CD14-positive monocyte (primary cell): ENCODE measurements around the gene FSCN2. TPM values are rescaled to one million over a fixed set of nuclear protein-coding genes. Genes with fewer than 3 reads are reported as not detected.

Experiments used
- DNase-seq, 3 donors: peaks; one replicate each; pipeline ENCODE4 v3.0.0-alpha.2; 2011 to 2022
- H2AFZ ChIP-seq: 2 replicates; pipeline ENCODE4 v1.6.0; 2012; ENCODE audit warnings: mild to moderate bottlenecking, low read depth, low read length, inconsistent platforms; ENCODE audit not compliant: insufficient read depth, poor library complexity, severe bottlenecking
- H3K27ac ChIP-seq, 2 donors: 1 replicate in 1 of 2; 2 replicates in 1 of 2; pipeline ENCODE4 v1.5.1; 2012 to 2013; ENCODE audit warnings: low read length in 2 of 2, control low read depth in 1 of 2, inconsistent platforms in 1 of 2, low read depth in 1 of 2, mild to moderate bottlenecking in 1 of 2
- H3K27me3 ChIP-seq, 2 donors: one replicate each; pipeline versions ENCODE4 v1.6.0 to v1.6.1; 2011 to 2013; ENCODE audit warnings: low read length in 2 of 2; ENCODE audit not compliant: control insufficient read depth in 2 of 2, insufficient read depth in 2 of 2
- H3K36me3 ChIP-seq, 2 donors: replicated peaks in 1 of 2; 1 replicate in 1 of 2; 2 replicates in 1 of 2; pipeline versions ENCODE4 v1.5.1 to v1.6.1; 2012 to 2013; ENCODE audit warnings: low read length in 2 of 2, control low read depth in 1 of 2, inconsistent platforms in 1 of 2, mild to moderate bottlenecking in 1 of 2; ENCODE audit not compliant: insufficient read depth in 2 of 2, control insufficient read depth in 1 of 2
- H3K4me1 ChIP-seq, 2 donors: 1 replicate in 1 of 2; 2 replicates in 1 of 2; pipeline versions ENCODE4 v1.5.1 to v1.6.1; 2012 to 2013; ENCODE audit warnings: low read length in 2 of 2, control low read depth in 1 of 2, inconsistent platforms in 1 of 2, mild to moderate bottlenecking in 1 of 2, moderate library complexity in 1 of 2; ENCODE audit not compliant: insufficient read depth in 2 of 2, control insufficient read depth in 1 of 2
- H3K4me2 ChIP-seq: replicated peaks from 2 replicates; pipeline ENCODE3; 2012; ENCODE audit warnings: low read length, moderate library complexity, mild to moderate bottlenecking; ENCODE audit not compliant: poor library complexity, severe bottlenecking; ENCODE audit errors: extremely low read depth
- H3K4me3 ChIP-seq, 3 experiments: fragments of 200-600 bp in 1 of 3; sonication (generic) in 1 of 3; replicated peaks in 1 of 3; 1 replicate in 2 of 3; 2 replicates in 1 of 3; pipeline ENCODE4 v1.5.1; 2011 to 2013; ENCODE audit warnings: low read length in 3 of 3, mild to moderate bottlenecking in 3 of 3, control low read depth in 2 of 3, low read depth in 2 of 3, inconsistent platforms in 1 of 3, moderate library complexity in 1 of 3
- H3K79me2 ChIP-seq: 2 replicates; pipeline ENCODE4 v1.6.0; 2012; ENCODE audit warnings: mild to moderate bottlenecking, control low read depth, inconsistent platforms, low read length, moderate library complexity; ENCODE audit not compliant: insufficient read depth
- H3K9ac ChIP-seq: 2 replicates; pipeline ENCODE4 v1.6.0; 2017; ENCODE audit warnings: low read length, mild to moderate bottlenecking; ENCODE audit not compliant: insufficient read depth, poor library complexity, severe bottlenecking
- H3K9me3 ChIP-seq, 2 donors: replicated peaks in 1 of 2; 1 replicate in 1 of 2; 2 replicates in 1 of 2; pipeline versions ENCODE4 v1.5.1 to v1.6.1; 2012 to 2013; ENCODE audit warnings: low read length in 2 of 2, control low read depth in 1 of 2; ENCODE audit not compliant: control insufficient read depth in 1 of 2, insufficient read depth in 1 of 2
- H4K20me1 ChIP-seq: 2 replicates; pipeline ENCODE4 v1.6.0; 2012; ENCODE audit warnings: mild to moderate bottlenecking, low read length, control low read depth, moderate library complexity; ENCODE audit not compliant: insufficient read depth
- H3K27ac Mint-ChIP-seq, 7 donors: one replicate each; pipeline ENCODE4 v1.8.0; 2020; ENCODE audit warnings: mild to moderate bottlenecking in 7 of 7, mixed read lengths in 7 of 7, moderate library complexity in 6 of 7, inconsistent platforms in 2 of 7
- H3K27me3 Mint-ChIP-seq, 3 donors: one replicate each; pipeline ENCODE4 v1.8.0; 2021 to 2022; ENCODE audit warnings: low read depth in 3 of 3, mild to moderate bottlenecking in 3 of 3, mixed read lengths in 3 of 3, moderate library complexity in 3 of 3, inconsistent platforms in 1 of 3
- H3K36me3 Mint-ChIP-seq, 2 donors: one replicate each; pipeline ENCODE4 v1.8.0; 2020; ENCODE audit warnings: mixed read lengths in 2 of 2, inconsistent platforms in 1 of 2, mild to moderate bottlenecking in 1 of 2
- H3K4me1 Mint-ChIP-seq: one replicate; pipeline ENCODE4 v1.8.0; 2020; ENCODE audit warnings: mild to moderate bottlenecking, mixed read lengths
- H3K4me3 Mint-ChIP-seq, 2 donors: one replicate each; pipeline ENCODE4 v1.8.0; 2020; ENCODE audit warnings: mild to moderate bottlenecking in 2 of 2, mixed read lengths in 2 of 2, moderate library complexity in 1 of 2
- H3K9me3 Mint-ChIP-seq, 7 donors: one replicate each; pipeline ENCODE4 v1.8.0; 2020 to 2022; ENCODE audit warnings: mixed read lengths in 7 of 7, mild to moderate bottlenecking in 6 of 7, moderate library complexity in 6 of 7, inconsistent platforms in 2 of 7
- WGBS: methylation state at CpG from one replicate; pipeline ENCODE4 v1.1.5; 2013; ENCODE audit warnings: missing lambda C conversion rate; ENCODE audit not compliant: insufficient coverage; 5-methylcytosine and 5-hydroxymethylcytosine counted together
- intact Hi-C, 2 donors: fragments of 100-400 bp; cut with micrococcal nuclease; formaldehyde crosslinking; loops; one replicate each; pipeline versions ENCODE4 v1.15.0 to v1.15.1; 2023
- polyA plus RNA-seq, 3 donors: library from polyadenylated mRNA; depleted of rRNA in 1 of 3; unstranded in 2 of 3; stranded (reverse) in 1 of 3; fragments of 300-500 nt in 2 of 3; fragments of >200 nt in 1 of 3; fragmentation: Illumina TruSeq in 2 of 3; gene quantifications; 1 replicate in 2 of 3; 2 replicates in 1 of 3; pipeline ENCODE4 v1.2.3, GENCODE V29; 2012 to 2021
- TF ChIP-seq, protein P1 (sequence below): fragments of 200-600 bp; IDR thresholded peaks from one replicate; pipeline ENCODE4 v1.8.0; 2022; ENCODE audit warnings: antibody characterized with exemption, mild to moderate bottlenecking

The FSCN2 gene
- polyA plus RNA-seq, 3 donors = 0.07 TPM; not detected in 2

DNA sequence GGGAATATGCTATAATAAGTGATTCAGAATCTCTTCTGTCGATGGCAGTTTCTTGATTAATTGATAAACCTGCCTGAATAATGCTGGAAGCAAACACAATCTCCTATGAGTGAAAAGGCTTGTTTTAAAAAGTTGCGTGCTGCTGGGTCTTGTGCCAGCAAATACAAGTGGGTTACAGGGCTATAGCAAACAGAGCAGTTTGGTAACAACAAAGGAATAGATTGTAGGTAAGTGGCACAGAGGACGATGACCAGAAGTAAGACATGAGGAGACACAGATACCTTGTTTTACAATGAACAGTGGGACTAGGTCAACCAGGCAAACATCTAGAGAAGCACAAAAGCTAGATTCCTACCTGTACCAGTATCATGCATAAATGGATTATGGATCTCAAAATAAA lies 47.7 kb downstream of the FSCN2 start:
- Histone ChIP-seq H3K4me1 (peaks cover 17 to 18% of the 10 kb centered on the region in 2 donors), H3K4me3 (no peak overlapping the region), H3K27ac (peak overlapping the region in 1 of 2 donors; percentile 31), H3K27me3 (no peaks in the 10 kb centered on the region), H2AFZ (no peak overlapping the region), H3K9me3 (no peaks in the 10 kb centered on the region), H3K9ac (no peak overlapping the region), H3K4me2 (no peak overlapping the region), H3K79me2 (peaks cover 54% of the 10 kb centered on the region), H3K36me3 (peaks cover 57 to 83% of the 10 kb centered on the region in 2 donors), H4K20me1 (peaks cover 6% of the 10 kb centered on the region)
- TF ChIP-seq, protein P1, sequence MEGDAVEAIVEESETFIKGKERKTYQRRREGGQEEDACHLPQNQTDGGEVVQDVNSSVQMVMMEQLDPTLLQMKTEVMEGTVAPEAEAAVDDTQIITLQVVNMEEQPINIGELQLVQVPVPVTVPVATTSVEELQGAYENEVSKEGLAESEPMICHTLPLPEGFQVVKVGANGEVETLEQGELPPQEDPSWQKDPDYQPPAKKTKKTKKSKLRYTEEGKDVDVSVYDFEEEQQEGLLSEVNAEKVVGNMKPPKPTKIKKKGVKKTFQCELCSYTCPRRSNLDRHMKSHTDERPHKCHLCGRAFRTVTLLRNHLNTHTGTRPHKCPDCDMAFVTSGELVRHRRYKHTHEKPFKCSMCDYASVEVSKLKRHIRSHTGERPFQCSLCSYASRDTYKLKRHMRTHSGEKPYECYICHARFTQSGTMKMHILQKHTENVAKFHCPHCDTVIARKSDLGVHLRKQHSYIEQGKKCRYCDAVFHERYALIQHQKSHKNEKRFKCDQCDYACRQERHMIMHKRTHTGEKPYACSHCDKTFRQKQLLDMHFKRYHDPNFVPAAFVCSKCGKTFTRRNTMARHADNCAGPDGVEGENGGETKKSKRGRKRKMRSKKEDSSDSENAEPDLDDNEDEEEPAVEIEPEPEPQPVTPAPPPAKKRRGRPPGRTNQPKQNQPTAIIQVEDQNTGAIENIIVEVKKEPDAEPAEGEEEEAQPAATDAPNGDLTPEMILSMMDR = no peak
- Mint-ChIP-seq H3K9me3 (peaks cover 0 to 2% (median 0%) of the 10 kb centered on the region in 7 donors), H3K4me3 (no peak overlapping the region), H3K27ac (peak overlapping the region in 1 of 7 donors; percentile 12), H3K4me1 (peaks cover 21% of the 10 kb centered on the region), H3K27me3 (peaks cover 0 to 2% (median 0%) of the 10 kb centered on the region in 3 donors), H3K36me3 (peaks cover 64 to 87% of the 10 kb centered on the region in 2 donors)
- intact Hi-C loops = no loop called here
- WGBS = 100% methylated on average over 1 of the region's 3 CpGs
- no peak for DNase-seq

DNA sequence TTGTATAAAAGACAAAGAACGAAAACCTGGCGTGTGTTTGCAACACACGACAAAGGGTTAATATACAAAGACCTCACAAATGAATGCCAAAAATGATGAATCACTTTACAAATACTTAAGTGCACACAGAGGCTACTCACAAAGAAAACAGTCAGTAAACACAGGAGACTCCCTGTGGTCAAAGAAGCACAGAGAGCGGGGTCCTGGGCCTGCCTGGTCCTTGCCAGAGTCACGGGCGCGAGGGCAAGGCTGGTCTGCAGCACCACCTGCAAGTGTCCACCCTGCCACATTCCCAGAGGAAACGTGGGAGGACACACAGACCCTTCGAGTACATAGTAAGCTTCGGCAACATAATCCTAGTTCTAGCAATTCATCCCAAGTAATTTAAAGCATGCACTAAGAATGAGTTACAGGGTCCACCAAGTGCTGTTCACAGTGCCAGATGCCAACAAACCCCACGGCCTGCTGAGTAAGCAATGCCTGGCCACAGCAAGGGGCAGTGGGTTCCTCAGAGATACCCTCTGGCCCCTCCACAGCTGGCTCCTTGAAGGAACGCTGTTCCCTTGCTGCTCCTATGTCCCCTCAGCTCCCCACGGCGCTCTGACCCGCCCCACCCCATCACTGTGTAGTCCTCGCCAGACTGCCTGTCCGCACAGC lies 48.6 kb downstream of the FSCN2 start:
- peaks cover 0 to 2% (median 0%) of the 10 kb centered on the region in 3 donors for H3K27me3 Mint-ChIP-seq
- H3K36me3 ChIP-seq = peaks cover 52 to 82% of the 10 kb centered on the region in 2 donors
- intact Hi-C loops = no loop called here
- H3K27me3 ChIP-seq = no peaks in the 10 kb centered on the region
- H3K79me2 ChIP-seq = peaks cover 57% of the 10 kb centered on the region
- H3K9me3 Mint-ChIP-seq = peaks cover 0 to 2% (median 0%) of the 10 kb centered on the region in 7 donors
- peak overlapping the region; percentile 36 for H3K4me2 ChIP-seq
- no peak overlapping the region for H3K4me3 ChIP-seq
- no peak overlapping the region for H3K4me3 Mint-ChIP-seq
- H3K27ac Mint-ChIP-seq = peak overlapping the region; percentile 72 to 96 (median 87)
- DNase-seq = no peak
- H3K9me3 ChIP-seq = no peaks in the 10 kb centered on the region
- peak overlapping the region; percentile 51 for H2AFZ ChIP-seq
- peaks cover 60 to 87% of the 10 kb centered on the region in 2 donors for H3K36me3 Mint-ChIP-seq
- peaks cover 17 to 18% of the 10 kb centered on the region in 2 donors for H3K4me1 ChIP-seq
- H3K4me1 Mint-ChIP-seq = peaks cover 21% of the 10 kb centered on the region
- H3K9ac ChIP-seq = no peak overlapping the region
- peak overlapping the region; percentile 71 to 81 for H3K27ac ChIP-seq
- peaks cover 6% of the 10 kb centered on the region for H4K20me1 ChIP-seq
- TF ChIP-seq, protein P1 = no peak
- 97% methylated on average over 15 of the region's 17 CpGs for WGBS
